Ramos (cell line): ENCODE measurements around the gene TRIM17.
"Not testable (repeated sequence)": the region's sequence is repeated elsewhere in the genome, so short reads cannot be mapped to it uniquely, and the experiment has no call there.

Source experiments
- in situ Hi-C: fragments of 300-500 bp; cut with MboI; formaldehyde crosslinking; loops from one replicate; pipeline ENCODE4 v1.14.3; 2022; ENCODE audit warnings: low sequenced_read_pairs; ENCODE audit not compliant: unreplicated experiment

Gene TRIM17

GRCh38 chr1:228452194-228453021, 35.7 kb upstream of the TRIM17 start:
- in situ Hi-C loops: no loop called here

DNA sequence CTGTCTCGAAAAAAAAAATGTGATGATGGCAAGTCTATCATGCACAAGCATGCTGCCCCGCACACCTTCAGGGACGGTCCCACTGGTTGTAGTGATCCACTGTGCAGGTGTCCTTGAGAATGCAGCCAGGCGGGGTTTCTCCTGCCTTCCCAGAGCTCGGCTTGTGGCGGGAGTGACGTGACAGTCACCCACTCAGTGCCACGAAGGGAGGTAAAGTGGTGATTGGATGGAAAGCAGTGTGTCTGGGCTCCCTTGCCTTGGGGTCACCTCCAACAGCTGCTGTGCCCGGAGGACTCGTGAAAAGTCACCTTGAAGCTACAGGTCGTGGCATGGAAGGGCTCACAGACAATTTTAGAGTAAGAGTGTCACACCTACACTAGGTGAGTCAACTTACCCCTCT, 33.5 kb upstream of the TRIM17 start:
- in situ Hi-C loops: no loop called here

- in situ Hi-C loops: no loop called here
These were observed 31.7 kb upstream of the TRIM17 start for GRCh38 chr1:228448372-228448771.

DNA sequence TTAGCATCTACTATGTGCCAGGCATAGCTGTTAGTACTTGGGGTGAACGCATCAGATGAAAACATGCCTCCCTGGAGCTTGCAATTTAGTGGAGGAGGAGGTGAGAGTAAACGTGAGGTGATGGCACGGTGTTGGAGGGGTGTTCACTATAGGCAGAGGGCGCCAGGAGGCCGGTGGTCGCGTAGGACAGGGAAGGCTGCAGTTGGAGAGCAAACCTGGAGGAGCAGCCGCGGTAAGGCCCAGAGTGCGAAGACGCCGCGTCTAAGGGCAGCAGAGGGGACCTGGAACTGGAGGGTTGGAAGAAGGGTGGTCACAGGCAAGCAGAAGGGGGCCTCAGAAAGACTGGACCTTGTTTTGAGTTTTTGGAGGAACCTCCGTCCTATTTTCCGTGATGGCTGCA, 30.2 kb upstream of the TRIM17 start:
- in situ Hi-C loops: no loop called here

DNA sequence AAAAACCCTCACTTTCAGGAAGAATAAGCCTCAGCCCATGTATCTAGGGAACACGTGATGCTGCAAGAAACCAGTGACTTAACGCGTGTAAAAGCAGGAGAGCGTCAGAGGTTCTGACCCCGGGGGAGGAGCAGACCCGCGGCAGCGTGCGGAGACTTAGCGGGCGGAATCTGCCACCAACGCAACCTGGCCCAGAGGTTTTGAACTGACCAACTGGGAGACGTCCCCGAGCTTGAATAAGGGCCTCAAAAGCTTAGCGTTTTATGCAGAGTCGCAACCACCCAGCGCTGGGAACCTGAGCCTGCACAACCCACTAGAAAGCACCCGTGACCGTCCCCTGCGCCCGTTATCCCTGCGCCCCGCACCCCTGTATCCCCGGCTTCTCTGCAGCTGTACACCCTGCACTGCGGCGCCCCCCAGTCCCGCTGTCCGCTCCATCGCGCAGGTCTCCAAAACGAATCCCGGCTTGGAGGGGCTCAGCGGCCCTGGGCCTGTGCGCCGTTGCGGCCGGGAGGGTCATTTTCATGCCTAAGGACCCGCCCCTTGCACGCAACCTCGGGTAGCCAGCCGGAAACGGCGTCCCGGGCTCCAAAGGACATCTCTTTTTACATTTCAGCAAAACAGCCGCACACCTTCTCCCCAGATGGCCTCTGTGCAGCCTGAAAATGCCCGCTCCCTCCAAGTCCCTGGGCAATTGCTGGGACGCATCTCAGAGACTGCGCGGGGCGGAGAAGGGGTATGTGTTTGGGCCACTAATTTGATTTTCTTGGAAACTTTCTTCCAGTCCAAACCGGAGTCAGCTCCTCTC, 29.4 kb upstream of the TRIM17 start:
- in situ Hi-C loops: no loop called here

- in situ Hi-C loops: no loop called here
These were observed 28.8 kb upstream of the TRIM17 start for GRCh38 chr1:228445490-228445842.

- in situ Hi-C loops: no loop called here
These were observed 26.7 kb upstream of the TRIM17 start for GRCh38 chr1:228443395-228443794.

GRCh38 chr1:228440761-228441500, 24.3 kb upstream of the TRIM17 start:
- in situ Hi-C loops: no loop called here

GRCh38 chr1:228438266-228438665, 21.6 kb upstream of the TRIM17 start:
- in situ Hi-C loops: no loop called here

DNA sequence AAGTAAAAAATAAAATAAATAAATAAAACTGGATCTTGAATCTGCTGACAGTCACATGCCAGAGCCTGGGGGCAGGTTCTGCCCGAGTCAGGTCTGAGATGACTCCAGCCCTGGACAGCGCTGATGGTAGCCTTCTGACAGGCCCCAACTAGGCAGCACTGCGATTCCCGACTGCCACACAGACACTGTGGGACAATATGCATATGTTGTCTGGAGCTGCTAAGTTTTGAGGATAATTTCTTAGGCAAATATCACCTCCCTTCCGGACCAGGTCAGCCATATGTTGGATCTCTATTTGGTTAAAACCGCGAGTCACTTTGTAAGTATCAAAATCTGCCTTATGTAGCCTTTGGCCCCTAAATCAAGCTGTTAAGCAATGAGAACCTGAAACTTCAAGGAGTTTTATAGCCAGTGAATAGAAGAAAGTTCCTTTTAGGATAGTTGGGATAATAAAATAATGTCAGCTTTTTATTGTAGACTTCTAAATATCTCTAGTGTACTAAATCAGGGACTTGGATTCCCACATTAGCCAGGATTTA, 20.8 kb upstream of the TRIM17 start:
- in situ Hi-C loops: no loop called here

DNA sequence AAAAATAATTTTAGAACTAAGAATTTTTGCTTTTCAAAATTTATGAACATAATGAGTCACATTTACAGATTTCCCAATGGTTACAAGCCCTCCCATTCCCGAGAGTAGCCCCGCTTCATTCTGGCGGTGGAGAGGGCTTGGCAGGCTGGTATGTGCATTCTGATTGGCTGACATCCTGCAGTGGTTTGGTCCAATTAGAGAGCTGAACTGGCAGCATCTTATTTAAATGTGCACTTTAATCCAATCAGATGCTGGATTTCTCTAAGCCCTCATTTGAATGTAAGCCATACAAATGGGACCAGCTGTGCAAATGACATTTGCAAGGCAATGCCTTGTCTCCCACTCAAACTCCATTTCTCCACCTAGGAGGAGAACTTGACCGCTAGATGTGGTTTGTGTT, 18.0 kb upstream of the TRIM17 start:
- in situ Hi-C loops: no loop called here

- in situ Hi-C loops: not testable (repeated sequence)
These were observed 16.8 kb upstream of the TRIM17 start for GRCh38 chr1:228433337-228434053.

DNA sequence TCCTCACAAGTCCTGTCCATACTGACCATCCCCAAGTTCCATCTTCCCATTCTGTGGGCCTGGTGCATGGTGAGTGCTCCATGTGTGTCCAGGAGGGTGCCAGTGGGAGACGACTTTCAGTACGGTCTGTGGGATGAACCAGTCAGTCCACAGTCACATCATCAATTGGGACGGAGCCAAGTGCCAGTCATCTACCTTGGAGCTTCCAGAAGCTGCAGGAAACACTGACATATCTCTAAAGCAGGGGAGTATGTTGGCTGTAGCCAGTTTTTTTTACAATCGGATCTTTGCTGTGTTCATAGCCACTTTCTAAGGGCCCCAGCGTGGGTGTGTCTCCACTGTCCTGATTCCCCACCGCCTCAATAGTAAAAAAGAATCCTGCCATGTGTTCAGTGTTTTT, 13.6 kb upstream of the TRIM17 start:
- in situ Hi-C loops: no loop called here

DNA sequence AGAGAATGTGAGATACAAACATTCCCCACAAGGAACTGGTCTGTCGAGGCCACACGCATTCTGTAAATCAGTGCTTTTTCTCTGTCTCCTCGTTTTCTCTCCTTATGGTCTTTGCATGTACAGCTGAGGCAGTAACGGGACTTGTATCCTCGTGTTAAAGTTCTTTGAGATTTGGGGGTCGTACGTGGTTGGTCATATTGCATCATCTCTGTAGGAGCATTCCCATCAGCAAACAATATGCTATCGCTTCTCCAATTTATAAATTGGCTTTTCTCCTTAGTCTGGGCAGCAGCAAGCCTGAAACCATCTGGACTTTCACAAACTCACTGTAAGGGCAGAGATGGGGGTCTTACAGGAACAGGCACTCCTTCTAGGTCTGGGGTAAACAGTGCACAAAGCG, 13.0 kb upstream of the TRIM17 start:
- in situ Hi-C loops: no loop called here

DNA sequence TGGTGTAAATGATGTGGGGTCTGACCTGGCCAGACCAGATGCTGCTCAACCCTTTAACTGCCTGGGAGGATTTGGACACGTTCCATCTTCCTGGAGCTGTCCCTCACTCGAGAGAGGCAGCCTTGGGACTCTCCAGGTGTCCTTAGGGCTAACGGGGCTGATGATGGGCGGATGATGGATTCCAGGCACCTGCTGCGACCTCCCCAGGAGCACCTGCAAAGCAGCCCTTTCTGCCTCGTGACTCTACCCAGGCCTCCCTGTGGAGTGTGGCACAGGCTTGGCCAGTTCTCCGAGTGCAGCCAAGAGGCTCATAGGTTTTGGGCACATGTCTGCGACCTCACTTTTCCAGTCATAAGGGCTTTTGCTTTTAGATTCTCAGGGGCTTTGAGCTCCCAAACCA, 12.3 kb upstream of the TRIM17 start:
- in situ Hi-C loops: no loop called here

DNA sequence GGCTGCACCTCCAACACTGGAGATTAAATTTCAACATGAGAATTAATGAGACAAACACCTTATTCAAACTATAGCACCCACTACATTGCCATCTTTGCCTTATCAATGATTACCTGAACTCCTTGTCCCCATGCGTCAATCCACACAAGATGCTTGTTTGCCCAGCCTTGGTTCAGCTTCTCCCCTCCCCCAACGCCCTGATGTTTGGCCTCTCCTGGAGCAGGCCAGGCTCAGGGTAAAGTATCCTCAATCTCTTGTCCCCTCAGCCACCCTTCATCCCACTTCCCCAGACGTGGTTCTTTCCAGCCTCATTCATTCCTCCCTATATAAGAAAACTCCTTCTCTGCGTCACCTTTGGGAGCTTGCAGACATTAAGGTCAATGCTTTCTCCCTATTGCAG, 11.8 kb upstream of the TRIM17 start:
- in situ Hi-C loops: no loop called here

- in situ Hi-C loops: no loop called here
These were observed 10.0 kb upstream of the TRIM17 start for GRCh38 chr1:228426518-228427175.

DNA sequence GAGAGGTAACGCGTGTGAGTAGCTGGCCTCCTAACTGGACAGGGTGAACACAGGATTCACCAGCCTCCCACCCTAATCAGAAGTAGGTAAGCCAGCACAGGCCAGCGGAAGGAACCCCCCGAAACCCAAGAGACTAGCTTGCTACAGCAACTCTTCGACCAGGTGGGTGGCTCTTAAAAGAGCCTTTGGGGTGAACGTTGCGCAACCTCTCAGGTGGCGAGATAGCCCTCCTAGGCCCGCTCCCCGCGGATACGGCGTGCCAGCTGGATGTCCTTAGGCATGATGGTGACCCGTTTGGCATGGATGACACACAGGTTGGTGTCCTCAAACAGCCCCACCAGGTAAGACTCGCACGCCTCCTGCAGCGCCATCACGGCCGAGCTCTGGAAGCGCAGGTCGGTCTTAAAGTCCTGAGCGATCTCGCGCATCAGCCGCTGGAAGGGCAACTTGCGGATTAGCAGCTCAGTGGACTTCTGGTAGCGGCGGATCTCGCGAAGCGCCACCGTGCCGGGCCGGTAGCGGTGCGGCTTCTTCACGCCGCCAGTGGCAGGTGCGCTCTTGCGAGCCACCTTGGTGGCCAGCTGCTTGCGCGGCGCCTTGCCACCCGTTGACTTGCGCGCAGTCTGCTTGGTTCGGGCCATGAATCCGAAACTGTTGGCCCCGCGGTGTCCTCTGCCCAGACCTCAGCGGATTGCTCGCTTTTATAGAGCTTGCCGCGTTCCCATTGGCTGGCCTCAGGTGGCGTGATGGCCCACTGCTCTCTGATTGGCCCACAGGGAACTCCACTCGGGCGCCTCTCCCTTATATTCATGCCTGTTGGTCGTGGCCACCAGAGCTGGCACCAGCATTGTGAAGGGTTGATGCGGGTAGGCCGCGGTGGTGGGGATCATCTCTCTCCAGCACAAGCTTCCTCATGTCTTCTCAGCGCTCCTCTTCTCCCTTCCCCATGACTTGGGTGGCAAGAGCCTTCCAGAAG, 8.3 kb upstream of the TRIM17 start:
- in situ Hi-C loops: no loop called here
